ENCODE data around the gene ARHGEF26. TPM values are rescaled to one million over a fixed set of nuclear protein-coding genes. Genes with fewer than 3 reads are reported as not detected.
"Not testable (repeated sequence)": the region's sequence is repeated elsewhere in the genome, so short reads cannot be mapped to it uniquely, and the experiment has no call there.

The ARHGEF26 gene
- total RNA-seq, 1 experiment from 2014 or later, result 20.8 TPM

- peaks cover 8% of the 10 kb centered on the region for H3K4me1 Mint-ChIP-seq (ENCODE audit: low read depth, unreplicated experiment)
- no peak overlapping the region for H3K4me3 Mint-ChIP-seq (ENCODE audit: unreplicated experiment)
- Histone ChIP-seq H3K4me3 (ENCODE audit: low read depth, low read length) (no peak overlapping the region), H3K4me1 (peaks cover 15% of the 10 kb centered on the region), H3K27me3 (replicated peaks; ENCODE audit: control insufficient read depth, insufficient read depth, low read length) (no peaks in the 10 kb centered on the region), H3K36me3 (ENCODE audit: control insufficient read depth, insufficient read depth, low read length) (no peaks in the 10 kb centered on the region), H3K9me3 (no peaks in the 10 kb centered on the region)
- POLR2A ChIA-PET, result no interaction called here
- H3K27ac Mint-ChIP-seq (ENCODE audit: unreplicated experiment), result no peak overlapping the region
- intact Hi-C loops (cut with micrococcal nuclease; ENCODE audit: unreplicated experiment), result no loop called here
- no peaks in the 10 kb centered on the region for H3K36me3 Mint-ChIP-seq (ENCODE audit: insufficient read depth, unreplicated experiment)
- no peaks in the 10 kb centered on the region for H3K27me3 Mint-ChIP-seq (ENCODE audit: insufficient read depth, unreplicated experiment)
- peaks cover 32% of the 10 kb centered on the region for H3K9me3 Mint-ChIP-seq (ENCODE audit: unreplicated experiment)
- CTCF ChIA-PET, result interaction anchor here (0.7 kb wide), 1 partner anchor 15 kb away, joined by 3 read pairs; no protein-coding TSS in a partner anchor
- TF ChIP-seq CTCF (IDR thresholded peaks at IDR 0.05; ENCODE audit: insufficient read depth in 1 of 2, low read depth in 1 of 2, low read length in 1 of 2, severe bottlenecking in 1 of 2, unreplicated experiment in 1 of 2), result no peak
- BruUV-seq (replicated peaks), result no TSS peak
- DNase-seq, result no peak
Observed at GRCh38 chr3:154086286-154086685, 34.9 kb upstream of the ARHGEF26 start.

GRCh38 chr3:154087756-154088480 is 33.3 kb upstream of the ARHGEF26 start:
- H3K27me3 Mint-ChIP-seq (ENCODE audit: insufficient read depth, unreplicated experiment); H3K9me3 ChIP-seq; BruUV-seq (replicated peaks); H3K36me3 Mint-ChIP-seq (ENCODE audit: insufficient read depth, unreplicated experiment); intact Hi-C loops (cut with micrococcal nuclease; ENCODE audit: unreplicated experiment); DNase-seq; H3K4me3 ChIP-seq (ENCODE audit: low read depth, low read length); H3K4me3 Mint-ChIP-seq (ENCODE audit: unreplicated experiment); H3K27me3 ChIP-seq (replicated peaks; ENCODE audit: control insufficient read depth, insufficient read depth, low read length); H3K27ac Mint-ChIP-seq (ENCODE audit: unreplicated experiment); CTCF ChIA-PET; H3K36me3 ChIP-seq (ENCODE audit: control insufficient read depth, insufficient read depth, low read length); H3K4me1 Mint-ChIP-seq (ENCODE audit: low read depth, unreplicated experiment); POLR2A ChIA-PET: not testable (repeated sequence)
- H3K9me3 Mint-ChIP-seq (ENCODE audit: unreplicated experiment), result peaks cover 15% of the 10 kb centered on the region
- peaks cover 11% of the 10 kb centered on the region for H3K4me1 ChIP-seq

- CTCF ChIA-PET, result no interaction called here
- POLR2A ChIA-PET, result no interaction called here
- Mint-ChIP-seq H3K27ac (ENCODE audit: unreplicated experiment) (no peak overlapping the region), H3K36me3 (ENCODE audit: insufficient read depth, unreplicated experiment) (no peaks in the 10 kb centered on the region), H3K4me1 (ENCODE audit: low read depth, unreplicated experiment) (peaks cover 8% of the 10 kb centered on the region), H3K4me3 (ENCODE audit: unreplicated experiment) (no peak overlapping the region), H3K9me3 (ENCODE audit: unreplicated experiment) (no peaks in the 10 kb centered on the region), H3K27me3 (ENCODE audit: insufficient read depth, unreplicated experiment) (no peaks in the 10 kb centered on the region)
- no peaks in the 10 kb centered on the region for H3K27me3 ChIP-seq (replicated peaks; ENCODE audit: control insufficient read depth, insufficient read depth, low read length)
- no TSS peak for BruUV-seq (replicated peaks)
- peaks cover 11% of the 10 kb centered on the region for H3K4me1 ChIP-seq
- H3K36me3 ChIP-seq (ENCODE audit: control insufficient read depth, insufficient read depth, low read length), result no peaks in the 10 kb centered on the region
- intact Hi-C loops (cut with micrococcal nuclease; ENCODE audit: unreplicated experiment), result no loop called here
- H3K9me3 ChIP-seq, result no peaks in the 10 kb centered on the region
- H3K4me3 ChIP-seq (ENCODE audit: low read depth, low read length), result no peak overlapping the region
- no peak for TF ChIP-seq CTCF (IDR thresholded peaks at IDR 0.05; ENCODE audit: insufficient read depth in 1 of 2, low read depth in 1 of 2, low read length in 1 of 2, severe bottlenecking in 1 of 2, unreplicated experiment in 1 of 2)
- DNase-seq, result peak in 1 of 2 experiments; percentile 43
Observed at GRCh38 chr3:154089421-154090420, 31.5 kb upstream of the ARHGEF26 start.
